GM06990 (cell line): ENCODE data around the gene ODF2L.

ENCODE experiments used
- DNase-seq: peaks from one replicate; pipeline ENCODE4 v3.0.0-alpha.2; 2011; ENCODE audit not compliant: insufficient read length; ENCODE audit errors: extremely low read depth
- H3K27me3 ChIP-seq: replicated peaks from 2 replicates; pipeline ENCODE4 v1.6.0; 2011; ENCODE audit warnings: low read length; ENCODE audit not compliant: control insufficient read depth, insufficient read depth
- H3K36me3 ChIP-seq: 2 replicates; pipeline ENCODE4 v1.5.1; 2011; ENCODE audit warnings: low read length; ENCODE audit not compliant: control insufficient read depth, insufficient read depth
- H3K4me3 ChIP-seq: replicated peaks from 2 replicates; pipeline ENCODE4 v1.5.1; 2011; ENCODE audit warnings: low read depth, mild to moderate bottlenecking, control low read depth, low read length
- CTCF ChIP-seq: IDR thresholded peaks from 2 replicates; pipeline ENCODE4 v1.5.1; 2011; ENCODE audit warnings: low read length, control low read depth, mild to moderate bottlenecking, inconsistent platforms; ENCODE audit not compliant: insufficient read depth, poor library complexity, severe bottlenecking

Gene ODF2L

GRCh38 chr1:86387916-86388627 lies 8.1 kb downstream of the ODF2L start:
- TF ChIP-seq CTCF = no peak
- Histone ChIP-seq H3K36me3 (no peaks in the 10 kb centered on the region), H3K4me3 (no peak overlapping the region), H3K27me3 (no peaks in the 10 kb centered on the region)
- no peak for DNase-seq

GRCh38 chr1:86382878-86383277 lies 13.2 kb downstream of the ODF2L start:
- no peaks in the 10 kb centered on the region for H3K27me3 ChIP-seq
- no peak for TF ChIP-seq CTCF
- no peaks in the 10 kb centered on the region for H3K36me3 ChIP-seq
- DNase-seq = no peak
- H3K4me3 ChIP-seq = peak overlapping the region; percentile 31; the same call in 1 of the 2 replicates

GRCh38 chr1:86381223-86381622 lies 14.9 kb downstream of the ODF2L start:
- H3K36me3 ChIP-seq = no peaks in the 10 kb centered on the region; the same call in 1 of the 2 replicates
- DNase-seq = no peak
- H3K27me3 ChIP-seq = no peaks in the 10 kb centered on the region
- TF ChIP-seq CTCF = no peak
- no peak overlapping the region for H3K4me3 ChIP-seq

- no peak for DNase-seq
- H3K36me3 ChIP-seq = no peaks in the 10 kb centered on the region; the same call in 1 of the 2 replicates
- peak; percentile 55 for TF ChIP-seq CTCF
- H3K27me3 ChIP-seq = no peaks in the 10 kb centered on the region
- no peak overlapping the region for H3K4me3 ChIP-seq
Measured at GRCh38 chr1:86380257-86380861, 15.8 kb downstream of the ODF2L start.

- no peak for TF ChIP-seq CTCF
- H3K36me3 ChIP-seq = no peaks in the 10 kb centered on the region; the same call in 1 of the 2 replicates
- DNase-seq = no peak
Measured at GRCh38 chr1:86378813-86379212, 17.3 kb downstream of the ODF2L start.

More at GRCh38 chr1:86378813-86379212, 17.3 kb downstream of the ODF2L start:
- Histone ChIP-seq H3K27me3 (no peaks in the 10 kb centered on the region), H3K4me3 (no peak overlapping the region)
